ENCODE measurements around the gene CCDC136.

The CCDC136 gene

GRCh38 chr7:128781851-128782250, 9.9 kb upstream of the CCDC136 start:
- no peak for DNase-seq (ENCODE audit: extremely low spot score)
- ChIA-PET POLR2A (interaction anchor here (0.5 kb wide), 1 partner anchor 83 kb away, joined by 4 read pairs; no protein-coding TSS in a partner anchor), CTCF (interaction anchor here (1.2 to 2.2 kb wide), 4 partner anchors 13 to 25 kb away, joined by 5 to 7 read pairs (median 6); no protein-coding TSS in a partner anchor)
- TF ChIP-seq CTCF (IDR thresholded peaks at IDR 0.05; ENCODE audit: control extremely low read depth, extremely low read depth, low read depth, missing control alignments) = no peak

GRCh38 chr7:128783143-128783861, 8.5 kb upstream of the CCDC136 start:
- ChIA-PET POLR2A (no interaction called here), CTCF (no interaction called here)
- DNase-seq (ENCODE audit: extremely low spot score) = no peak
- no peak for TF ChIP-seq CTCF (IDR thresholded peaks at IDR 0.05; ENCODE audit: control extremely low read depth, extremely low read depth, low read depth, missing control alignments)

- TF ChIP-seq CTCF (IDR thresholded peaks at IDR 0.05; ENCODE audit: control extremely low read depth, extremely low read depth, low read depth, missing control alignments) = no peak
- CTCF ChIA-PET = interaction anchor here (1.1 to 2.1 kb wide), 5 partner anchors 11 to 98 kb away, joined by 3 to 7 read pairs (median 5); no protein-coding TSS in a partner anchor
- DNase-seq (ENCODE audit: extremely low spot score) = no peak
- POLR2A ChIA-PET = no interaction called here
Measured at GRCh38 chr7:128785738-128786137, 6.0 kb upstream of the CCDC136 start.

GRCh38 chr7:128788446-128789412, 3.0 kb upstream of the CCDC136 start:
- ChIA-PET CTCF (no interaction called here), POLR2A (interaction anchor here (0.6 kb wide), 1 partner anchor 310 kb away, joined by 3 read pairs; no protein-coding TSS in a partner anchor)
- no peak for DNase-seq (ENCODE audit: extremely low spot score)
- TF ChIP-seq CTCF (IDR thresholded peaks at IDR 0.05; ENCODE audit: control extremely low read depth, extremely low read depth, low read depth, missing control alignments) = no peak

- ChIA-PET CTCF (no interaction called here), POLR2A (no interaction called here)
- no peak for DNase-seq (ENCODE audit: extremely low spot score)
- TF ChIP-seq CTCF (IDR thresholded peaks at IDR 0.05; ENCODE audit: control extremely low read depth, extremely low read depth, low read depth, missing control alignments) = no peak
Measured at GRCh38 chr7:128790315-128791041, 1.3 kb upstream of the CCDC136 start.

- no peak for DNase-seq (ENCODE audit: extremely low spot score)
- CTCF ChIA-PET = interaction anchor here (1.2 kb wide), 1 partner anchor 92 kb away, joined by 9 read pairs; no protein-coding TSS in a partner anchor
- no peak for TF ChIP-seq CTCF (IDR thresholded peaks at IDR 0.05; ENCODE audit: control extremely low read depth, extremely low read depth, low read depth, missing control alignments)
- POLR2A ChIA-PET = no interaction called here
Measured at GRCh38 chr7:128791972-128792327, 182 bp downstream of the CCDC136 start.

Measured in GM10248 (cell line).